HEK293 (cell line): ENCODE measurements around the gene ZIC5.

Experiments used
- CTCF ChIA-PET: fragments of 350-600 bp; formaldehyde crosslinking; extraction: SDS; loops from one replicate; lab custom pipeline; 2021; ENCODE audit warnings: antibody characterized with exemption; lab: Yijun Ruan, JAX
- POLR2A ChIA-PET: fragments of 300-600 bp; formaldehyde crosslinking; extraction: SDS; loops from one replicate; lab custom pipeline; 2020; ENCODE audit warnings: antibody characterized with exemption, inconsistent platforms; lab: Yijun Ruan, JAX
- H3K27ac ChIP-seq: fragments of 200-500 bp; sonication (Bioruptor generic); 2 replicates; pipeline ENCODE4 v1.5.1; 2014; ENCODE audit warnings: low read depth, low read length, control low read depth, inconsistent platforms; ENCODE audit errors: extremely low read depth
- H3K36me3 ChIP-seq, 2 experiments: fragments of 200-500 bp in 1 of 2; sonication (Bioruptor generic) in 1 of 2; 1 replicate in 1 of 2; 2 replicates in 1 of 2; pipeline ENCODE4 v1.5.1; 2014 to 2017; ENCODE audit warnings: inconsistent platforms in 2 of 2, low read length in 2 of 2; ENCODE audit not compliant: control insufficient read depth in 2 of 2, insufficient read depth in 1 of 2
- H3K4me1 ChIP-seq: fragments of 200-500 bp; sonication (Bioruptor generic); 2 replicates; pipeline ENCODE4 v1.5.1; 2014; ENCODE audit warnings: mild to moderate bottlenecking, low read length, inconsistent platforms; ENCODE audit not compliant: control insufficient read depth, insufficient read depth
- H3K4me3 ChIP-seq: 2 replicates; pipeline ENCODE4 v1.5.1; 2011; ENCODE audit warnings: low read depth, mild to moderate bottlenecking, control low read depth, low read length, moderate library complexity
- H3K9me3 ChIP-seq: fragments of 200-500 bp; sonication (Bioruptor generic); 2 replicates; pipeline ENCODE4 v1.5.1; 2014; ENCODE audit warnings: low read depth, low read length, inconsistent platforms; ENCODE audit not compliant: control insufficient read depth, insufficient read depth
- FEZF1 ChIP-seq: fragments of 450-650 bp; formaldehyde crosslinking; IDR thresholded peaks from 2 replicates; pipeline ENCODE4 v1.5.1; 2016; ENCODE audit warnings: missing biosample characterization, missing genetic modification characterization
- OVOL3 ChIP-seq: fragments of 450-650 bp; formaldehyde crosslinking; IDR thresholded peaks from 2 replicates; pipeline ENCODE4 v1.5.1; 2016; ENCODE audit warnings: missing biosample characterization, missing genetic modification characterization
- REPIN1 ChIP-seq: fragments of 450-650 bp; formaldehyde crosslinking; IDR thresholded peaks from 2 replicates; pipeline ENCODE4 v1.5.1; 2017; ENCODE audit warnings: missing biosample characterization, missing genetic modification characterization, low read depth
- TCF7L2 ChIP-seq: IDR thresholded peaks from 2 replicates; pipeline ENCODE4 v1.6.1; 2011; ENCODE audit warnings: low read depth, mild to moderate bottlenecking, inconsistent platforms, low read length, moderate library complexity, borderline replicate concordance
- WT1 ChIP-seq: fragments of 450-650 bp; formaldehyde crosslinking; IDR thresholded peaks from 2 replicates; pipeline ENCODE4 v1.5.1; 2016; ENCODE audit warnings: missing biosample characterization, missing genetic modification characterization
- ZBTB48 ChIP-seq: fragments of 450-650 bp; formaldehyde crosslinking; IDR thresholded peaks from 2 replicates; pipeline ENCODE4 v1.5.1; 2016; ENCODE audit warnings: missing biosample characterization, missing genetic modification characterization
- ZNF350 ChIP-seq: fragments of 450-650 bp; formaldehyde crosslinking; IDR thresholded peaks from 2 replicates; pipeline ENCODE4 v1.5.0; 2017; ENCODE audit warnings: missing biosample characterization, mild to moderate bottlenecking, missing genetic modification characterization
- ZNF37A ChIP-seq: fragments of 450-650 bp; IDR thresholded peaks from 2 replicates; pipeline ENCODE4 v1.5.1; 2018; ENCODE audit warnings: missing biosample characterization, missing genetic modification characterization
- ZNF426 ChIP-seq: fragments of 450-650 bp; formaldehyde crosslinking; IDR thresholded peaks from 2 replicates; pipeline ENCODE4 v1.5.1; 2017; ENCODE audit warnings: missing biosample characterization, missing genetic modification characterization, mild to moderate bottlenecking, inconsistent platforms, moderate library complexity
- ZNF585B ChIP-seq: fragments of 450-650 bp; formaldehyde crosslinking; IDR thresholded peaks from 2 replicates; pipeline ENCODE4 v1.5.1; 2016; ENCODE audit warnings: missing biosample characterization, missing genetic modification characterization
- ZNF596 ChIP-seq: fragments of 450-650 bp; IDR thresholded peaks from 2 replicates; pipeline ENCODE4 v1.5.0; 2018; ENCODE audit warnings: missing biosample characterization, mild to moderate bottlenecking, missing genetic modification characterization, moderate library complexity
- ZNF600 ChIP-seq: fragments of 450-650 bp; formaldehyde crosslinking; IDR thresholded peaks from 2 replicates; pipeline ENCODE4 v1.5.1; 2016; ENCODE audit warnings: missing biosample characterization, missing genetic modification characterization
- TF ChIP-seq, protein P1 (sequence below): fragments of 450-650 bp; formaldehyde crosslinking; IDR thresholded peaks from 2 replicates; pipeline ENCODE4 v1.5.1; 2016; ENCODE audit warnings: missing biosample characterization, missing genetic modification characterization, borderline replicate concordance
- TF ChIP-seq, protein P2 (sequence below): fragments of 450-650 bp; formaldehyde crosslinking; IDR thresholded peaks from 2 replicates; pipeline ENCODE4; 2016; ENCODE audit warnings: missing biosample characterization, missing genetic modification characterization

The ZIC5 gene

DNA sequence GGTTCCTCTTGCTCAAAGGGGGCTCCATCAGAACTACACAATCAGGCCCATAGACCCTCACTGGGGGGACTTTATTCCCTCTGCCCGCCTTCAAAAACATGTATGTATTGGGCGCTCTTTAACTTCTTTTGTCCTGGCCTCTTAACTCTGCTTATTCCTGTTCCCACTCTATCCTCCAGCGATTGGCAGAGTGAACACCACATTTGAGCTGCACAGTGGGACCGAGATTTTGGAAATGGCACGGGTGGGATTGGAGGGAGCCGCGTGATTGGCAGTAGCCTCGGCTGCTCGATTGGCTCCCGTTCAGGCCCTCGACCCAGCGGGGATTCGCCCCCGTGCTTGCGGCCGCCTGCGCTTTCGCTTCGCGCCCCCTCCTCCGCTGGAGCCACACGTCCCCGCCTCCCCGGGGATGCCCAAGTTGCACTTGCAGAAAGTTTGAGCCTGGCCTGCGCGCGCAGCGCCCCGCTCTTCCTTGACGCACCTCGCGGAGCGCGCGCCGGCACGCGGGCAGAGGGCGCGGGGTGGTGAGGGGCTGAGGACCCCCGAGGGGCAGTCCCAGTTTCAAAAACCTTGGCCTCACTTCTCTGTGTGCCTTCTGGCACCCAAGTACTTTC is at the start of gene ZIC5 (continued):
- no peak for TF ChIP-seq TCF7L2
- TF ChIP-seq ZNF600 (tag by site-specific recombination), result peak; percentile 52; the same call in 1 of the 2 replicates
- peak; percentile 58; the same call in 1 of the 2 replicates for TF ChIP-seq ZNF596 (tag by site-specific recombination)

DNA sequence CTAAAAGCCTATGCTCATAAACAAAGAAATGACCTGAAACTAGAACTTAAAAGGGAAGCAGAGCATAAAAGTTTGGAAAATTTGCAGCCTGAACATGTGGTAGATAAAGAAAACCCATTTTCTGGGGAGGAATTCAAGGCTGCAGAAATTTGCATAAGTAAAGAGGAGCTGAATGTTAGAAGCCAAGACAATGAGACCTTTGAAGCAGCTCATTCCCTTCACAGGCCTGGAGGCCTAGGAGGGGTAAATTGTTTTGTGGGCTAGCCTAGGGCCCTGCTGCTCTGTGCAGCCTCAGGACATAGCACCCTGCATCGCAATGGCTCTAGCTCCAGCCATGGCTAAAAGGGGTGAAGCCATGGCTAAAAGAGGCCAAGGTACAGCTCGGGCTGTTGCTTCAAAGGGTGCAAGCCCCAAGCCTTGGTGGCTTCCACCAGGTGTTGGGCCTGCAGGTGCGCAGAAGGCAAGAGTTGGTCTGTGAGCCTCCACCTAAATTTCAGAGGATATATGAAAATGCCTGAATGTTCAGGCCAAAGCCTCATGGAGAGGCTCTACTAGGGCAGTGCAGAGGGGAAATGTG is 48.3 kb upstream of the ZIC5 start:
- no peaks in the 10 kb centered on the region for H3K36me3 ChIP-seq
- no peaks in the 10 kb centered on the region for H3K4me1 ChIP-seq
- ChIA-PET POLR2A (interaction anchor here (0.7 kb wide), 1 partner anchor 321 kb away, joined by 7 read pairs; no protein-coding TSS in a partner anchor), CTCF (interaction anchor here (0.6 kb wide), 1 partner anchor 230 kb away, joined by 4 read pairs; no protein-coding TSS in a partner anchor)
- H3K9me3 ChIP-seq, result no peaks in the 10 kb centered on the region
- H3K27ac ChIP-seq, result no peak overlapping the region
- TF ChIP-seq ZNF426 (tag by site-specific recombination) (no peak), ZNF585B (tag by site-specific recombination) (peak; percentile 72)
- no peak overlapping the region for H3K4me3 ChIP-seq

DNA sequence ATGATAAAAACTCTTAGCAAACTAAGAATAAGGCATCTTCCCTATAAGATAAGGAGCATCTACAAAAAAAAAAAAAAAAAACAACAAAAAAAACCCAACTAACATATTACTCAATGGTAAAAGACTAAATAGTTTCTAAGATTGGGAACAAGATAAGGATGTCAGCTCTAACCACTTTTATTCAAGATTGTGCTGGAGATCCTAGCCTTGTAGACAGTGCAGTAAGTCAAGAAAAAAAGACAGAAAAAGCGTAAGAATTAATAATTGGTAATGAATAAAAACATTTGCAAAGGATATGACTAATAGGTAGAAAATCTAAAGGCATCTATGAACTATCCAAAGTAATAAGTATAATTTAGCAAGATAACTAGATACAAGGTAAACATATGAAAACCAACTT is 43.1 kb upstream of the ZIC5 start:
- Histone ChIP-seq H3K36me3 (no peaks in the 10 kb centered on the region), H3K4me1 (no peaks in the 10 kb centered on the region), H3K27ac (no peak overlapping the region), H3K9me3 (no peaks in the 10 kb centered on the region), H3K4me3 (no peak overlapping the region)
- CTCF ChIA-PET, result interaction anchor here (1.3 kb wide), 1 partner anchor 15 kb away, joined by 4 read pairs; no protein-coding TSS in a partner anchor
- POLR2A ChIA-PET, result interaction anchor here (0.6 to 0.7 kb wide), 3 partner anchors 23 to 137 kb away, joined by 3 to 4 read pairs (median 3); no protein-coding TSS in a partner anchor
- TF ChIP-seq OVOL3 (tag by site-specific recombination) (no peak), WT1 (tag by site-specific recombination) (no peak), REPIN1 (tag by site-specific recombination) (no peak), ZBTB48 (no peak), ZNF37A (no peak)
- TF ChIP-seq, protein P1, sequence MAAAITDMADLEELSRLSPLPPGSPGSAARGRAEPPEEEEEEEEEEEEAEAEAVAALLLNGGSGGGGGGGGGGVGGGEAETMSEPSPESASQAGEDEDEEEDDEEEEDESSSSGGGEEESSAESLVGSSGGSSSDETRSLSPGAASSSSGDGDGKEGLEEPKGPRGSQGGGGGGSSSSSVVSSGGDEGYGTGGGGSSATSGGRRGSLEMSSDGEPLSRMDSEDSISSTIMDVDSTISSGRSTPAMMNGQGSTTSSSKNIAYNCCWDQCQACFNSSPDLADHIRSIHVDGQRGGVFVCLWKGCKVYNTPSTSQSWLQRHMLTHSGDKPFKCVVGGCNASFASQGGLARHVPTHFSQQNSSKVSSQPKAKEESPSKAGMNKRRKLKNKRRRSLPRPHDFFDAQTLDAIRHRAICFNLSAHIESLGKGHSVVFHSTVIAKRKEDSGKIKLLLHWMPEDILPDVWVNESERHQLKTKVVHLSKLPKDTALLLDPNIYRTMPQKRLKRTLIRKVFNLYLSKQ (tag by site-specific recombination), result no peak
- TF ChIP-seq, protein P2, sequence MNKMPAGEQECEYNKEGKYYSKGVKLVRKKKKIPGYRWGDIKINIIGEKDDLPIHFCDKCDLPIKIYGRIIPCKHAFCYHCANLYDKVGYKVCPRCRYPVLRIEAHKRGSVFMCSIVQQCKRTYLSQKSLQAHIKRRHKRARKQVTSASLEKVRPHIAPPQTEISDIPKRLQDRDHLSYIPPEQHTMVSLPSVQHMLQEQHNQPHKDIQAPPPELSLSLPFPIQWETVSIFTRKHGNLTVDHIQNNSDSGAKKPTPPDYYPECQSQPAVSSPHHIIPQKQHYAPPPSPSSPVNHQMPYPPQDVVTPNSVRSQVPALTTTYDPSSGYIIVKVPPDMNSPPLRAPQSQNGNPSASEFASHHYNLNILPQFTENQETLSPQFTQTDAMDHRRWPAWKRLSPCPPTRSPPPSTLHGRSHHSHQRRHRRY (tag by site-specific recombination), result no peak
- TF ChIP-seq, all 188 proteins: peak for 0

DNA sequence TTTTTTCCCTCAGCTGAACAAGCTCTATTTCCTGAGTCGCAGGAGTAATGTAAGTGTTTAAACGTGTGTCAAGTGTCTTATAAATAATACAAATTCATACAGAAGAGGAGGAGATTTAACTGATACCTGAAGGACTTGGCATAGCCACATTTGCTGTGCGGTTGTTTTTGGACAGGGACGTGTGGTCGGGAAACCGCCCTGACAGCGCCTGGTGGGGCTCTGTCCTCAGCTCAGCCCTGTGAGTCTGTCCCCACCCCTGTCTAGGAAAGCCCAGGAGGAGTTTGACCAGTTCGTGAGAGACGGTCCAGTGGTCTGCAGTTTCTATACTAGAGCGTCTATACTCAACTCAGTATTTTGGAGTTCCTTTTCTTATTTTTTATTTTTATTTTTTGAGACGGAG is 26.7 kb upstream of the ZIC5 start:
- ChIA-PET CTCF (no interaction called here), POLR2A (no interaction called here)
- no peak overlapping the region for H3K4me3 ChIP-seq
- no peaks in the 10 kb centered on the region for H3K9me3 ChIP-seq
- H3K36me3 ChIP-seq, result no peaks in the 10 kb centered on the region
- no peak overlapping the region for H3K27ac ChIP-seq
- H3K4me1 ChIP-seq, result peaks cover 5% of the 10 kb centered on the region
- TF ChIP-seq FEZF1 (tag by site-specific recombination), result no peak
- no peak for TF ChIP-seq ZNF350
- TF ChIP-seq, all 188 proteins: peak for 0
